Natural killer cell (primary cell): Measurements from ENCODE around the gene ATP10A. TPM values are rescaled to one million over a fixed set of nuclear protein-coding genes. Genes with fewer than 3 reads are reported as not detected.

Experiments
- ATAC-seq, 3 donors: fragments of 150-1000 bp in 2 of 3; fragments of 200-7000 bp in 1 of 3; cut with Tn5 transposase; 1 replicate in 1 of 3; 2 replicates in 2 of 3; pipeline ENCODE4 v1.10.0; 2021; ENCODE audit warnings: mild to moderate bottlenecking in 2 of 3, moderate library complexity in 2 of 3
- DNase-seq, 2 donors: peaks; one replicate each; pipeline versions ENCODE4 v3.0.0 to v3.0.0-alpha.2; 2013 to 2021; ENCODE audit warnings: mixed read lengths in 1 of 2
- H3K27ac ChIP-seq: one replicate; pipeline ENCODE4 v1.5.1; 2013; ENCODE audit warnings: mild to moderate bottlenecking, low read length
- H3K27me3 ChIP-seq: one replicate; pipeline ENCODE4 v1.6.1; 2013; ENCODE audit warnings: low read length; ENCODE audit not compliant: control insufficient read depth, insufficient read depth
- H3K36me3 ChIP-seq: one replicate; pipeline ENCODE4 v1.6.1; 2013; ENCODE audit warnings: low read length; ENCODE audit not compliant: control insufficient read depth, insufficient read depth
- H3K4me1 ChIP-seq: one replicate; pipeline ENCODE4 v1.6.1; 2013; ENCODE audit warnings: low read length; ENCODE audit not compliant: control insufficient read depth, insufficient read depth
- H3K4me3 ChIP-seq: one replicate; pipeline ENCODE4 v1.5.1; 2013; ENCODE audit warnings: low read length
- H3K9me3 ChIP-seq: one replicate; pipeline ENCODE4 v1.6.1; 2013; ENCODE audit warnings: low read length; ENCODE audit not compliant: control insufficient read depth, insufficient read depth
- H3K27ac Mint-ChIP-seq, 2 donors: one replicate each; pipeline ENCODE4 v1.8.0; 2022; ENCODE audit warnings: mild to moderate bottlenecking in 2 of 2, mixed read lengths in 2 of 2, moderate library complexity in 1 of 2
- H3K27me3 Mint-ChIP-seq, 2 donors: one replicate each; pipeline ENCODE4 v1.8.0; 2022; ENCODE audit warnings: low read depth in 2 of 2, mixed read lengths in 2 of 2
- H3K36me3 Mint-ChIP-seq: one replicate; pipeline ENCODE4 v1.8.0; 2022; ENCODE audit warnings: mixed read lengths
- H3K4me1 Mint-ChIP-seq, 2 donors: one replicate each; pipeline ENCODE4 v1.8.0; 2022; ENCODE audit warnings: mixed read lengths in 2 of 2
- H3K4me3 Mint-ChIP-seq: one replicate; pipeline ENCODE4 v1.8.0; 2022; ENCODE audit warnings: mild to moderate bottlenecking, moderate library complexity, mixed read lengths
- H3K9me3 Mint-ChIP-seq, 2 donors: one replicate each; pipeline ENCODE4 v1.8.0; 2022; ENCODE audit warnings: mixed read lengths in 2 of 2
- CTCF ChIP-seq: fragments of 200-600 bp; IDR thresholded peaks from one replicate; pipeline ENCODE4 v1.8.0; 2022; ENCODE audit warnings: antibody characterized with exemption
- WGBS: methylation state at CpG from one replicate; pipeline ENCODE4 v1.1.7; 2013; ENCODE audit warnings: missing lambda C conversion rate; ENCODE audit not compliant: insufficient coverage; 5-methylcytosine and 5-hydroxymethylcytosine counted together
- intact Hi-C: fragments of 100-400 bp; cut with micrococcal nuclease; formaldehyde crosslinking; loops from one replicate; pipeline ENCODE4 v1.14.2; 2022
- total RNA-seq, 4 donors: library from RNA; stranded (reverse); fragments of 120-200 nt in 1 of 4; gene quantifications; one replicate each; pipeline versions ENCODE4 v1.2.3 to v1.2.4, GENCODE V29; 2013 to 2022

Gene ATP10A
- total RNA-seq, 3 donors from 2014 or later (not counting 1 experiment from before 2014, with no cell fraction given): 50.1 to 67.0 (median 51.2) TPM

- no peaks in the 10 kb centered on the region for H3K27me3 ChIP-seq
These were observed 38.9 kb upstream of the ATP10A start for GRCh38 chr15:25901811-25902605.

GRCh38 chr15:25900901-25901300, 37.8 kb upstream of the ATP10A start:
- H3K4me1 Mint-ChIP-seq: peaks cover 18 to 19% of the 10 kb centered on the region in 2 donors
- no peaks in the 10 kb centered on the region for H3K9me3 Mint-ChIP-seq
- Histone ChIP-seq H3K4me3 (no peak overlapping the region), H3K9me3 (no peaks in the 10 kb centered on the region), H3K4me1 (peaks cover 35% of the 10 kb centered on the region), H3K36me3 (no peaks in the 10 kb centered on the region), H3K27ac (no peak overlapping the region), H3K27me3 (no peaks in the 10 kb centered on the region)
- intact Hi-C loops: no loop called here
- 91% methylated on average over 5 of the region's 5 CpGs for WGBS
- no peak overlapping the region for H3K4me3 Mint-ChIP-seq
- H3K36me3 Mint-ChIP-seq: no peaks in the 10 kb centered on the region
- ATAC-seq (no peak), DNase-seq (no peak)
- H3K27ac Mint-ChIP-seq: peak overlapping the region in 1 of 2 donors; percentile 14
- TF ChIP-seq CTCF: no peak
- H3K27me3 Mint-ChIP-seq: peaks cover 0 to 6% of the 10 kb centered on the region in 2 donors

More at GRCh38 chr15:25901811-25902605, 38.9 kb upstream of the ATP10A start:
- H3K27ac Mint-ChIP-seq: no peak overlapping the region
- DNase-seq (no peak), ATAC-seq (no peak)
- H3K36me3 Mint-ChIP-seq: no peaks in the 10 kb centered on the region
- Histone ChIP-seq H3K9me3 (no peaks in the 10 kb centered on the region), H3K36me3 (no peaks in the 10 kb centered on the region), H3K4me1 (peaks cover 35% of the 10 kb centered on the region), H3K27ac (no peak overlapping the region), H3K4me3 (no peak overlapping the region)
- no peak for TF ChIP-seq CTCF
- no peaks in the 10 kb centered on the region for H3K27me3 Mint-ChIP-seq
- H3K4me1 Mint-ChIP-seq: peaks cover 18 to 19% of the 10 kb centered on the region in 2 donors
- no peaks in the 10 kb centered on the region for H3K9me3 Mint-ChIP-seq
- intact Hi-C loops: no loop called here
- 95% methylated on average over 14 of the region's 14 CpGs for WGBS
- no peak overlapping the region for H3K4me3 Mint-ChIP-seq

- Mint-ChIP-seq H3K27me3 (peaks cover 0 to 6% of the 10 kb centered on the region in 2 donors), H3K4me1 (peaks cover 18 to 19% of the 10 kb centered on the region in 2 donors), H3K4me3 (no peak overlapping the region), H3K27ac (no peak overlapping the region), H3K9me3 (no peaks in the 10 kb centered on the region), H3K36me3 (no peaks in the 10 kb centered on the region)
- ATAC-seq: no peak
- Histone ChIP-seq H3K4me1 (peaks cover 35% of the 10 kb centered on the region), H3K27me3 (no peaks in the 10 kb centered on the region), H3K4me3 (no peak overlapping the region), H3K27ac (no peak overlapping the region), H3K9me3 (no peaks in the 10 kb centered on the region), H3K36me3 (no peaks in the 10 kb centered on the region)
- intact Hi-C loops: no loop called here
- WGBS: 89% methylated on average over 1 of the region's 2 CpGs
- no peak for TF ChIP-seq CTCF
- no peak for DNase-seq
These were observed 37.3 kb upstream of the ATP10A start for GRCh38 chr15:25900431-25900830.
